ENCODE measurements around the gene RGS17.

DNA sequence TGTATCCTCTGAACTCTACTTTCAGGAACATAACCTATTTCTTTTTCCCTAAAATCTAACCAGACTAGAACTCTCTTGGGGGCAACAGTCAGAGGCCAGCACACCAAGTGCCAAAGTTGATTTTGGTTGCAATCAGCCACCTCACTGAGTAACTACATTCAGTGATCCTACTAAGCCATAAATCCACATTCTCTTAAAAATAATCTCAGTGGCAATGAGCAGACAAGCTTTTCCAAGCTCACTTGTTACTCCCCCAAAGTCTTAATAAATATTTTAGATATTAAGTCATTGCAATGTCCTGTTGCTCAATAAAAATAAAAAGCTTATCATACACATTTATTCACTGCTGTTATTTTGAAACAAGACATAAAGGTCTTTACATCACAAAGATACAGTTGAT lies 9.8 kb downstream of the RGS17 start:
- TF ChIP-seq, protein P1, sequence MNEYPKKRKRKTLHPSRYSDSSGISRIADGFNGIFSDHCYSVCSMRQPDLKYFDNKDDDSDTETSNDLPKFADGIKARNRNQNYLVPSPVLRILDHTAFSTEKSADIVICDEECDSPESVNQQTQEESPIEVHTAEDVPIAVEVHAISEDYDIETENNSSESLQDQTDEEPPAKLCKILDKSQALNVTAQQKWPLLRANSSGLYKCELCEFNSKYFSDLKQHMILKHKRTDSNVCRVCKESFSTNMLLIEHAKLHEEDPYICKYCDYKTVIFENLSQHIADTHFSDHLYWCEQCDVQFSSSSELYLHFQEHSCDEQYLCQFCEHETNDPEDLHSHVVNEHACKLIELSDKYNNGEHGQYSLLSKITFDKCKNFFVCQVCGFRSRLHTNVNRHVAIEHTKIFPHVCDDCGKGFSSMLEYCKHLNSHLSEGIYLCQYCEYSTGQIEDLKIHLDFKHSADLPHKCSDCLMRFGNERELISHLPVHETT (tag by site-specific recombination; IDR thresholded peaks at IDR 0.05): no peak
- TF ChIP-seq ZSCAN16 (tag by site-specific recombination; IDR thresholded peaks at IDR 0.05): no peak
- TF ChIP-seq, protein P2, sequence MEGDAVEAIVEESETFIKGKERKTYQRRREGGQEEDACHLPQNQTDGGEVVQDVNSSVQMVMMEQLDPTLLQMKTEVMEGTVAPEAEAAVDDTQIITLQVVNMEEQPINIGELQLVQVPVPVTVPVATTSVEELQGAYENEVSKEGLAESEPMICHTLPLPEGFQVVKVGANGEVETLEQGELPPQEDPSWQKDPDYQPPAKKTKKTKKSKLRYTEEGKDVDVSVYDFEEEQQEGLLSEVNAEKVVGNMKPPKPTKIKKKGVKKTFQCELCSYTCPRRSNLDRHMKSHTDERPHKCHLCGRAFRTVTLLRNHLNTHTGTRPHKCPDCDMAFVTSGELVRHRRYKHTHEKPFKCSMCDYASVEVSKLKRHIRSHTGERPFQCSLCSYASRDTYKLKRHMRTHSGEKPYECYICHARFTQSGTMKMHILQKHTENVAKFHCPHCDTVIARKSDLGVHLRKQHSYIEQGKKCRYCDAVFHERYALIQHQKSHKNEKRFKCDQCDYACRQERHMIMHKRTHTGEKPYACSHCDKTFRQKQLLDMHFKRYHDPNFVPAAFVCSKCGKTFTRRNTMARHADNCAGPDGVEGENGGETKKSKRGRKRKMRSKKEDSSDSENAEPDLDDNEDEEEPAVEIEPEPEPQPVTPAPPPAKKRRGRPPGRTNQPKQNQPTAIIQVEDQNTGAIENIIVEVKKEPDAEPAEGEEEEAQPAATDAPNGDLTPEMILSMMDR (tag by site-specific recombination; IDR thresholded peaks at IDR 0.05): no peak
- TF ChIP-seq ZNF48 (tag by site-specific recombination; IDR thresholded peaks at IDR 0.05): no peak
- TF ChIP-seq ZNF776 (tag by site-specific recombination; IDR thresholded peaks at IDR 0.05; ENCODE audit: borderline replicate concordance): no peak
- no peak for TF ChIP-seq YY1 (tag by site-specific recombination; IDR thresholded peaks at IDR 0.05)
- no peak for TF ChIP-seq ZNF76 (tag by site-specific recombination; IDR thresholded peaks at IDR 0.05; ENCODE audit: borderline replicate concordance, low read depth)
- TF ChIP-seq ZNF660 (tag by site-specific recombination; IDR thresholded peaks at IDR 0.05): no peak
- no peak for TF ChIP-seq ZNF354C (tag by site-specific recombination; IDR thresholded peaks at IDR 0.05; ENCODE audit: borderline replicate concordance, low read depth)
- no peak for TF ChIP-seq ZNF174 (tag by site-specific recombination; IDR thresholded peaks at IDR 0.05)
- TF ChIP-seq, protein P3, sequence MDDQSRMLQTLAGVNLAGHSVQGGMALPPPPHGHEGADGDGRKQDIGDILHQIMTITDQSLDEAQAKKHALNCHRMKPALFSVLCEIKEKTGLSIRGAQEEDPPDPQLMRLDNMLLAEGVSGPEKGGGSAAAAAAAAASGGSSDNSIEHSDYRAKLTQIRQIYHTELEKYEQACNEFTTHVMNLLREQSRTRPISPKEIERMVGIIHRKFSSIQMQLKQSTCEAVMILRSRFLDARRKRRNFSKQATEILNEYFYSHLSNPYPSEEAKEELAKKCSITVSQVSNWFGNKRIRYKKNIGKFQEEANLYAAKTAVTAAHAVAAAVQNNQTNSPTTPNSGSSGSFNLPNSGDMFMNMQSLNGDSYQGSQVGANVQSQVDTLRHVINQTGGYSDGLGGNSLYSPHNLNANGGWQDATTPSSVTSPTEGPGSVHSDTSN (CRISPR knock-in tag; IDR thresholded peaks at IDR 0.05): no peak
- TF ChIP-seq ZNF114 (tag by site-specific recombination; IDR thresholded peaks at IDR 0.05): no peak
- TF ChIP-seq ZBTB8A (tag by site-specific recombination; IDR thresholded peaks at IDR 0.05): no peak
